Measurements from ENCODE around the gene TSPAN8. TPM values are rescaled to one million over a fixed set of nuclear protein-coding genes. Genes with fewer than 3 reads are reported as not detected.

The TSPAN8 gene
- total and polyA plus RNA-seq, 4 donors = 5.0 to 18.6 (median 9.4) TPM

DNA sequence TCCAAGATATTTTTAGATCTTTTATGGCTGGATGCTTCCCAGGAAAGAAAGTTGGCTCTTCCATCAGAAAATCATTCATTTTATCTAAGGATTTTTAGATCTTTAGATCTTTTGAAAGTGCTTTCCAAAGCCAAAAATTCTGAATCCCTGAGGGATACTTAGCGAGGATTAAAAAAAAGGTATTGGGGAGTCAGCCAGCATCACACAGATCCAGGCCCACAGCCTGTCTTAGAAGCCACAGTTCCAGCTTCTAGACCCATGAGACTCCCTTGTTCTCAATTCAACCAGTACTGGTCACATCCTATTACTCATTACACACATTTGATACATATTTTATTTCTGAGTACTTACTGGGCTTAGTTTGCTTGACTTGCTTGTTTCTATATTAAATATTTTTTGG is 49.9 kb downstream of the TSPAN8 start:
- Histone ChIP-seq H3K9me3 (ENCODE audit: control insufficient read depth in 4 of 4, insufficient read depth in 3 of 4, low read length in 3 of 4) (peaks cover 0 to 17% (median 7%) of the 10 kb centered on the region in 4 donors), H3K27me3 (ENCODE audit: control insufficient read depth in 3 of 3, insufficient read depth in 3 of 3, low read length in 2 of 3) (no peaks in the 10 kb centered on the region), H3K36me3 (ENCODE audit: control insufficient read depth in 4 of 4, insufficient read depth in 4 of 4, low read length in 4 of 4) (no peaks in the 10 kb centered on the region), H3K9ac (ENCODE audit: insufficient read depth in 1 of 2, low read length in 2 of 2) (no peak overlapping the region), H3K4me1 (ENCODE audit: control insufficient read depth in 5 of 5, insufficient read depth in 5 of 5, low read length in 5 of 5) (peaks cover 0 to 3% (median 0%) of the 10 kb centered on the region in 5 donors), H3K4me3 (no peak overlapping the region), H3K27ac (ENCODE audit: low read depth in 1 of 2, low read length in 1 of 2) (no peak overlapping the region)
- no peak for DNase-seq
- 81 to 94% methylated on average over 1 of the region's 1 CpG for WGBS, 2 donors
- TF ChIP-seq, protein P1, sequence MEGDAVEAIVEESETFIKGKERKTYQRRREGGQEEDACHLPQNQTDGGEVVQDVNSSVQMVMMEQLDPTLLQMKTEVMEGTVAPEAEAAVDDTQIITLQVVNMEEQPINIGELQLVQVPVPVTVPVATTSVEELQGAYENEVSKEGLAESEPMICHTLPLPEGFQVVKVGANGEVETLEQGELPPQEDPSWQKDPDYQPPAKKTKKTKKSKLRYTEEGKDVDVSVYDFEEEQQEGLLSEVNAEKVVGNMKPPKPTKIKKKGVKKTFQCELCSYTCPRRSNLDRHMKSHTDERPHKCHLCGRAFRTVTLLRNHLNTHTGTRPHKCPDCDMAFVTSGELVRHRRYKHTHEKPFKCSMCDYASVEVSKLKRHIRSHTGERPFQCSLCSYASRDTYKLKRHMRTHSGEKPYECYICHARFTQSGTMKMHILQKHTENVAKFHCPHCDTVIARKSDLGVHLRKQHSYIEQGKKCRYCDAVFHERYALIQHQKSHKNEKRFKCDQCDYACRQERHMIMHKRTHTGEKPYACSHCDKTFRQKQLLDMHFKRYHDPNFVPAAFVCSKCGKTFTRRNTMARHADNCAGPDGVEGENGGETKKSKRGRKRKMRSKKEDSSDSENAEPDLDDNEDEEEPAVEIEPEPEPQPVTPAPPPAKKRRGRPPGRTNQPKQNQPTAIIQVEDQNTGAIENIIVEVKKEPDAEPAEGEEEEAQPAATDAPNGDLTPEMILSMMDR (IDR thresholded peaks at IDR 0.05; ENCODE audit: control extremely low read depth, extremely low read depth) = no peak
- ATAC-seq (ENCODE audit: insufficient read depth, low FRiP score) = no peak

DNA sequence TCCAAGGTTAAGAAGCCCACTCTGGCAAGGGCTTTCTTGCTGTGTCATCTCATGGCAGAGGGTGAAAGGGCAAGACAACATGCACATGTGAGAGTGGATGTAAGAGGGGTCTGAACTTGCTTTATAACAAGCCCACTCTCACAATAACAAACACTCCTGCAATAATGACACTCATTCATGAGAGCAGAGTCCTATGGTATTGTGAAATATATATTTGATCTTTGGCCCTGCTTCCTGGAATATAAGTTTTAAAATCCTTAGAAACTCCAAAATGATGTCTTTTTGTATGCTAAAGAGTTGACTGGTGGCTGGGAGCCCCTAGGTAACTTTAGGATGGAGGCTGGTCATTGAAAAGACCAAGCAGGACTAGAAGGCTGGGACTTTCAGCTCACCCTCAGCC is 51.8 kb downstream of the TSPAN8 start:
- TF ChIP-seq, protein P1 (IDR thresholded peaks at IDR 0.05; ENCODE audit: control extremely low read depth, extremely low read depth) = no peak
- H3K9ac ChIP-seq (ENCODE audit: insufficient read depth in 1 of 2, low read length in 2 of 2) = no peak overlapping the region
- no peak for ATAC-seq (ENCODE audit: insufficient read depth, low FRiP score)
- H3K27me3 ChIP-seq (ENCODE audit: control insufficient read depth in 3 of 3, insufficient read depth in 3 of 3, low read length in 2 of 3) = no peaks in the 10 kb centered on the region
- no peak for DNase-seq
- H3K4me3 ChIP-seq = no peak overlapping the region
- peaks cover 0 to 3% (median 0%) of the 10 kb centered on the region in 5 donors for H3K4me1 ChIP-seq (ENCODE audit: control insufficient read depth in 5 of 5, insufficient read depth in 5 of 5, low read length in 5 of 5)
- peaks cover 0 to 9% (median 4%) of the 10 kb centered on the region in 4 donors for H3K9me3 ChIP-seq (ENCODE audit: control insufficient read depth in 4 of 4, insufficient read depth in 3 of 4, low read length in 3 of 4)
- H3K36me3 ChIP-seq (ENCODE audit: control insufficient read depth in 4 of 4, insufficient read depth in 4 of 4, low read length in 4 of 4) = no peaks in the 10 kb centered on the region
- no peak overlapping the region for H3K27ac ChIP-seq (ENCODE audit: low read depth in 1 of 2, low read length in 1 of 2)

DNA sequence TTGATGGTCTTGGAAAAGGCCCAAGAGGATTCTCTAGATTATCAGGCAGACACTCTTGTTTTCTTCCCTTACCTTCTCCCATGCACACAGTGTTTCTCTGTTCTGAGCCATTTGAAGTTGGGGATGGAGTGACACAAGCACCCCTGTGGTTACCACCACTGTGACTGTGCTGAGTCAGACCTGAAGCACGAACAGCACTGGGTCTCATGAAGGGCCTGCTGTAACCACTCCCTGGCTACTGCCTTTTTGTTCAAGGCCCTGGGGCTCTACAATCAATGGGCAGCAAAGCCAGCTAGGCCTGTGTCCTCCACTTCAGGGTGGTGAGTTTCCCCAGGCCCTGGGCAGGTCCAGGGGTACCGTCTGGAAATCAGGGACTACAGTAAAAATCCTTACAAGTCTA is 65.5 kb downstream of the TSPAN8 start:
- Histone ChIP-seq H3K9ac (ENCODE audit: insufficient read depth in 1 of 2, low read length in 2 of 2) (no peak overlapping the region), H3K4me3 (no peak overlapping the region), H3K27me3 (ENCODE audit: control insufficient read depth in 3 of 3, insufficient read depth in 3 of 3, low read length in 2 of 3) (no peaks in the 10 kb centered on the region), H3K9me3 (ENCODE audit: control insufficient read depth in 4 of 4, insufficient read depth in 3 of 4, low read length in 3 of 4) (peaks cover 0 to 6% (median 4%) of the 10 kb centered on the region in 4 donors), H3K36me3 (ENCODE audit: control insufficient read depth in 4 of 4, insufficient read depth in 4 of 4, low read length in 4 of 4) (no peaks in the 10 kb centered on the region), H3K27ac (ENCODE audit: low read depth in 1 of 2, low read length in 1 of 2) (no peak overlapping the region), H3K4me1 (ENCODE audit: control insufficient read depth in 5 of 5, insufficient read depth in 5 of 5, low read length in 5 of 5) (no peaks in the 10 kb centered on the region)
- TF ChIP-seq, protein P1 (IDR thresholded peaks at IDR 0.05; ENCODE audit: control extremely low read depth, extremely low read depth) = no peak
- DNase-seq = no peak
- 40 to 44% methylated on average over 2 of the region's 2 CpGs for whole genome bisulfite sequencing, 2 donors
- no peak for ATAC-seq (ENCODE audit: insufficient read depth, low FRiP score)

DNA sequence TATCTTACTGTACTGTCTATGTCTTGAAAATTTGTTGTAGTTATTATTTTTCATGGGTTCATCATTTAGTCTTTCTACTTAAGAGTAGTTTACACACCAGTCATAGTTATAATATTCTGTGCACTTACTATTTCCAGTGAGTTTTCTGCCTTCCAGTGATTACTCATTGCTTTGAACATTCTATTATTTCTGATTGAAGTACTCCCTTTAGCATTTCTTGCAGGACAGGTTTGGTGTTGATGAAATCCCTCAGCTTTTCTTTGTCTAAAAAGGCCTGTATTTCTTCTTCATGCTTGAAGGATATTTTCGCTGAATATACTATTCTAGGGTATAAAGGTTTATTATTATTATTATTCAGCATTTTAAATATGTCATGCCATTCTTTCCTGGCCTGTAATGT is 66.8 kb downstream of the TSPAN8 start:
- DNase-seq = no peak
- no peak for ATAC-seq (ENCODE audit: insufficient read depth, low FRiP score)
- Histone ChIP-seq H3K4me3 (no peak overlapping the region), H3K27ac (ENCODE audit: low read depth in 1 of 2, low read length in 1 of 2) (no peak overlapping the region), H3K27me3 (ENCODE audit: control insufficient read depth in 3 of 3, insufficient read depth in 3 of 3, low read length in 2 of 3) (no peaks in the 10 kb centered on the region), H3K4me1 (ENCODE audit: control insufficient read depth in 5 of 5, insufficient read depth in 5 of 5, low read length in 5 of 5) (no peaks in the 10 kb centered on the region), H3K36me3 (ENCODE audit: control insufficient read depth in 4 of 4, insufficient read depth in 4 of 4, low read length in 4 of 4) (no peaks in the 10 kb centered on the region), H3K9ac (ENCODE audit: insufficient read depth in 1 of 2, low read length in 2 of 2) (no peak overlapping the region), H3K9me3 (ENCODE audit: control insufficient read depth in 4 of 4, insufficient read depth in 3 of 4, low read length in 3 of 4) (peaks cover 0 to 6% (median 4%) of the 10 kb centered on the region in 4 donors)
- WGBS, 2 donors = 67 to 86% methylated on average over 1 of the region's 1 CpG
- TF ChIP-seq, protein P1 (IDR thresholded peaks at IDR 0.05; ENCODE audit: control extremely low read depth, extremely low read depth) = no peak

Data from lung (tissue), 12 donors.